G401 (cell line): Measurements from ENCODE around the gene CD9. TPM values are rescaled to one million over a fixed set of nuclear protein-coding genes. Genes with fewer than 3 reads are reported as not detected.
"Not testable (repeated sequence)": the region's sequence is repeated elsewhere in the genome, so short reads cannot be mapped to it uniquely, and the experiment has no call there.

Source experiments
- DNase-seq: peaks from one replicate; pipeline ENCODE4 v3.0.0-alpha.2; 2015; ENCODE audit warnings: low spot score
- in situ Hi-C: cut with HindIII; loops from 2 replicates; pipeline ENCODE4 v1.10.0; 2016; ENCODE audit warnings: low sequenced_read_pairs, mixed read lengths
- total RNA-seq: library from RNA; depleted of rRNA; stranded (reverse); fragments of >200 nt; shearing (Covaris generic); gene quantifications from 2 replicates; pipeline ENCODE4 v1.2.3, GENCODE V29; 2014

CD9 gene
- total RNA-seq, 1 experiment from 2014 or later: 46.6 TPM

DNA sequence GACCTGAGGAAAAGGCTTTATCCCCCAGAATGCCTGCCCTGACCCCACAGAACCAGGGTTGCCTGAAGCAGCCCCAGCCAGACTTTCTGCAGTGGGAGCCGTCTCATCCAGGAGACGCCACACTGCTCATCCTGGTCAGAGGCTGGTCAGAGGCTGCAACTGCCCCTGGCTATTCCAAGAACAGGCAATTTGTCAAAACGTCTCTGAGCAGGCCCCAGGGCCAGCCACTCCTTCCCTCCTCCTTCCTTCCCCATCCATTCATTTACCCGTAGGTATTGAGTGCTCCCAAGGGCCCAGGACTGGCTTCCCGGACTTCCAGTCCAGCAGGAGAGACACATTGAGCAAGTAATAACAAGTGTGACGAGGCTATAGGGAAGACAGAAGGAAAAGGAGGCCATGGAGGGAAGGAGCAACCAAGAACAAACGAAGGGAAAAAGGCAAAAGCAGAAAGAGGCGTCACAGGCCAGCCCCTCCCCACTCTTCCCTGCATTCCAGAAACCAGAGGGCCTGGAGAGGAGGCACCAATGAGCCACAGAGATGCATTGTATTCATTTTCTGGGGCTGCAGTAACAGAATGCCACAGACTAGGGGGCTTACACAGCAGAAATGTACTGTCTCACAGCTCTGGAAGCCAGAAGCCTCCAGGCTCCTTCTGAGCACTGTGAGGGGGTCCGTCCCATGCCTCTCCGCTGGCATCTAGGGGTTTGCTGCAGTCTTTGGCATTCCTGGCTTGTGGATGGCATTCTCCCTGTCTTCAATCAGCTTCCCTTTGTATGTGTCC is 21.0 kb upstream of the CD9 start:
- no peak for DNase-seq
- in situ Hi-C loops: no loop called here

GRCh38 chr12:6180268-6181051 is 19.7 kb upstream of the CD9 start:
- DNase-seq: no peak
- in situ Hi-C loops: no loop called here

DNA sequence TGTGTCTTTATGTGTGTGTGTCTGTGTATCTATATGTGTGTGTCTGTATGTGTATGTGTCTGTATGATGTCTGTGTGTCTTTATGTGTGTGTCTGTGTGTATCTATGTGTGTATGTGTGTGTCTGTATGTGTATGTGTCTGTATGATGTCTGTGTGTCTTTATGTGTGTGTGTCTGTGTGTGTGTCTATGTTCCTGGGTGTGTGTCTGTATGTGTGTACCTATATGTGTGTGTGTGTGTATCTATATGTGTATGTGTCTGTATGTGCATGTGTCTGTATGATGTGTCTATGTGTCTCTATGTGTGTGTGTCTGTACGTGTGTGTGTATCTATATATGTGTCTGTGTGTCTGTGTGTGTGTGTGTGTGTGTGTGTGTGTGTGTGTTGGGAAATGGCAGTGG is 19.0 kb upstream of the CD9 start:
- in situ Hi-C loops: no loop called here
- no peak for DNase-seq

GRCh38 chr12:6181583-6182278 is 18.5 kb upstream of the CD9 start:
- no peak for DNase-seq
- in situ Hi-C loops: no loop called here

GRCh38 chr12:6182279-6182898 is 17.8 kb upstream of the CD9 start:
- no peak for DNase-seq
- in situ Hi-C loops: no loop called here

- DNase-seq: no peak
- in situ Hi-C loops: no loop called here
Measured at GRCh38 chr12:6183689-6184428, 16.3 kb upstream of the CD9 start.

DNA sequence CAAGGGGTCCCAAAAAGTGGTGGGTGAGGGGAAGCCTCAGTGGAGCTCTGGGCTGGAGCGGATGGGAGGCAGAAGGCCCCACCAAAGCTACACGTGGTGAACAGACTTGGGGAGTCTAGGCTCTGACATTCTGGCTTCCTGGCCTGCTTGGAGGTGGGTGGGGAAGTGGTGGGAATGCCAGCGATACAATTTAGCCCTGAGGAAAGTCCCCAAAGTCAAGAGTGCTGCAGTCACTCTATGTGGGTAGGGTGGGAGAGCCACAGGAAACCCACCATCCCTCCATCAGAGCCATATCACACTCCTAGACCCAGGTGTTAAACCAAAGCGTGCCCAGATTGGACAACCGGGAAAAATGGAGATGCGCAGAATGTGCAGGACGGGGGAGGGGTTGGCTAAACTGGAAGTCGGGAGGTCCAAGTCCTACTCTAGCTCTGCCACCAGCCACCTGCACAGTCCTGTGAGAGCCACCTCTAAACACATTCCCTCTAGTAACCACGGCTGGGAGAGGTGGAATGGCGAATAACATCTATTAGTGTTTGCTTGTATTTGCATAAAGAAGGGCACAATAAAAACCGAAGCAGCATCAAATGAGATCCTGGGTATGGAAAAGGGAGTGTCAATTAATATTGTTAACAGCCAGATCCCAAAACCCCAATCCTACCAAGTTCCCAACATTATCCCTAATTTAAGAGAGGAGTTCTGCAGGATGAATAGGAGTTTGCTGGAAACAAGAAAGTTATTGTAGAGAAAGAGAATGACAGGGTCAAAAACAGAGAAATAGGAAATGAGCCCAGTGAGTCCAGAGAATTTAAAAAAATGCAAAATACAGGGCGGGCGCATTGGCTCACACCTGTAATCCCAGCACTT is 14.0 kb upstream of the CD9 start:
- DNase-seq: no peak
- in situ Hi-C loops: no loop called here

GRCh38 chr12:6187948-6188793 is 12.0 kb upstream of the CD9 start:
- DNase-seq: no peak
- in situ Hi-C loops: no loop called here

DNA sequence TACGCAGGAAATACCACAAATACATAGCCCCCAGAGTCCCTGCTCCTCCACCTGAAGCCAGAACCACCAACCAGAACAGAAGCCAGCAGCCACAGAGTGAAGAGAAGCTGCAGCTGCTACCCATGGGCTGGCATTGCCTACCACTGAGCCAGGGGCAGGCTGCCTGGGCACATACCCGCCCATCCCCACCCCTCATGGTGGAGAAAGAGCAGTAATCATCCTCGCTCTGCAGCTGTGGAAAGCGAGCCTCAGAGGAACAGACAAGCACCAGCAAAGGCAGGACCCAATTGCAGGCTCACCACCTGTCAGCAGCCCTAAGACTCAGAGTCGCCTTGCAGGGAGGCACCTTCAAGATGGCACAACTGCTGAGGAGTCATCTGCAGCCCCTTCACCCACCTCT is 11.2 kb upstream of the CD9 start:
- in situ Hi-C loops: no loop called here
- DNase-seq: no peak

DNA sequence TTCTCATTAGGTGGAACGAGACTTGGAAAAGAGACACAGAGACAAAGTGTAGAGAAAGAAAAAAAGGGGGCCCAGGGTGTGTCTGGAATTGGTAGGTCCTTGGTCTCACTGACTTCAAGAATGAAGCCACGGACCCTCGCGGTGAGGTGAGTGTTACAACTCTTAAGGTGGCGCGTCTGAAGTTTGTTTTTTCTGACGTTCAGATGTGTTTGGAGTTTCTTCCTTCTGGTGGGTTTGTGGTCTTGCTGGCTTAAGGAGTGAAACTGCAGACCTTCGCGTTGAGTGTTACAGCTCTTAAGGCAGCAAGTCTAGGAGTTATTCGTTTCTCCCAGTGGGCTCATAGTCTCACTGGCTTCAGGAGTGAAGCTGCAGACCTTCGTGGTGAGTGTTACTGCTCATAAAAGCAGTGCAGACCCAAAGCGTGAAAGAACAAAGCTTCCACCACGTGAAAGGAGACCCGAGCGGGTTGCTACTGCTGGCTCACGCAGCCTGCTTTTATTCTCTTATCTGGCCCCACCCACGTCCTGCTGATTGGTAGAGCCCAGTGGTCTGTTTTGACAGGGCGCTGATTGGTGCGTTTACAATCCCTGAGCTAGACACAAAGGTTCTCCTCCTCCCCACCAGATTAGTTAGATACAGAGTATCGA is 10.1 kb upstream of the CD9 start:
- in situ Hi-C loops, DNase-seq: not testable (repeated sequence)

GRCh38 chr12:6190767-6191530 is 9.3 kb upstream of the CD9 start:
- in situ Hi-C loops, DNase-seq: not testable (repeated sequence)

- no peak for DNase-seq
- in situ Hi-C loops: no loop called here
Measured at GRCh38 chr12:6192604-6193380, 7.4 kb upstream of the CD9 start.

GRCh38 chr12:6193853-6194815 is 6.1 kb upstream of the CD9 start:
- in situ Hi-C loops: no loop called here
- DNase-seq: no peak
